Measurements from ENCODE around the gene KRTAP9-7.

GRCh38 chr17:41296846-41297245, 21.3 kb downstream of the KRTAP9-7 start:
- no peak for TF ChIP-seq CTCF (optimal IDR thresholded peaks at IDR 0.05 in 1 of 3, IDR thresholded peaks at IDR 0.05 in 1 of 3, conservative IDR thresholded peaks at IDR 0.05 in 1 of 3; ENCODE audit: extremely low read depth in 1 of 3, insufficient read depth in 2 of 3, low read length in 3 of 3)
- TF ChIP-seq EZH2 (IDR thresholded peaks at IDR 0.05; ENCODE audit: low read length) = no peak

Data from keratinocyte (primary cell).